Kidney (tissue), 14 donors: Measurements from ENCODE around the gene SFMBT2. TPM values are rescaled to one million over a fixed set of nuclear protein-coding genes. Genes with fewer than 3 reads are reported as not detected.

ENCODE experiments used
- DNase-seq, 5 donors: peaks; one replicate each; pipeline ENCODE4 v3.0.0-alpha.2; 2013 to 2020
- FAIRE-seq: peaks from 2 replicates; lab custom pipeline; 2012; peaks lifted over from hg19 to GRCh38; lab: Jason Lieb, UNC
- H3K27ac ChIP-seq, 2 donors: one replicate each; pipeline ENCODE4 v1.7.0; 2013; ENCODE audit warnings: low read depth in 2 of 2, low read length in 2 of 2, inconsistent platforms in 1 of 2
- H3K27me3 ChIP-seq: one replicate; pipeline ENCODE4 v1.7.1; 2013; ENCODE audit warnings: low read length, inconsistent platforms; ENCODE audit not compliant: control insufficient read depth, insufficient read depth
- H3K36me3 ChIP-seq, 3 donors: one replicate each; pipeline versions ENCODE4 v1.7.0 to v1.7.1; 2013; ENCODE audit warnings: low read length in 3 of 3, control low read depth in 1 of 3, inconsistent platforms in 1 of 3; ENCODE audit not compliant: insufficient read depth in 3 of 3, control insufficient read depth in 2 of 3
- H3K4me1 ChIP-seq, 3 donors: one replicate each; pipeline versions ENCODE4 v1.7.0 to v1.7.1; 2013; ENCODE audit warnings: low read length in 3 of 3, inconsistent platforms in 1 of 3, low read depth in 1 of 3; ENCODE audit not compliant: control insufficient read depth in 2 of 3, insufficient read depth in 2 of 3
- H3K4me3 ChIP-seq, 3 donors: one replicate each; pipeline versions ENCODE4 v1.7.0 to v1.8.1; 2013; ENCODE audit warnings: low read length in 3 of 3, control low read depth in 1 of 3, inconsistent platforms in 1 of 3
- H3K9ac ChIP-seq, 3 donors: one replicate each; pipeline versions ENCODE4 v1.7.0 to v1.7.1; 2013; ENCODE audit warnings: low read length in 3 of 3, control low read depth in 1 of 3, inconsistent platforms in 1 of 3
- H3K9me3 ChIP-seq, 3 donors: one replicate each; pipeline versions ENCODE4 v1.7.0 to v1.7.1; 2013; ENCODE audit warnings: low read length in 3 of 3, control low read depth in 1 of 3, inconsistent platforms in 1 of 3; ENCODE audit not compliant: control insufficient read depth in 2 of 3, insufficient read depth in 1 of 3
- intact Hi-C: fragments of 100-400 bp; cut with DNase I; formaldehyde crosslinking; loops from one replicate; pipeline ENCODE4 v1.11.1; 2022
- polyA plus RNA-seq: library from polyadenylated mRNA; stranded (reverse); fragments of 350-450 nt; fragmentation: Illumina TruSeq; extraction: RNeasy Lipid Tissue Mini Kit (QIAGEN cat#74804); gene quantifications from one replicate; pipeline ENCODE4 v1.2.3, GENCODE V29; 2014; ENCODE audit warnings: low read depth, low replicate concordance; ENCODE audit not compliant: insufficient read depth
- total RNA-seq: library from RNA; stranded (reverse); fragmentation: NEBNext Ultra II Directional; extraction: Animal tissue kit (Norgen Biotek cat#: 25700); gene quantifications from one replicate; pipeline ENCODE4 v1.2.1, GENCODE V29; 2021
- TF ChIP-seq, protein P1 (sequence below): IDR thresholded peaks from 3 replicates; pipeline ENCODE4 v1.5.1; 2012; ENCODE audit warnings: mild to moderate bottlenecking, moderate library complexity, borderline replicate concordance; ENCODE audit not compliant: insufficient read depth; ENCODE audit errors: extremely low read depth
- donor health status: control.
- donor health status: control.
- donor health status: control.
- donor health status: control.
- donor health status: control.
- donor health status: DM: yes; HTN: yes; CAD: no.
- donor health status: Normal renal cell carcinoma (clear cell type).

Gene SFMBT2
- total and polyA plus RNA-seq, 2 donors from 2014 or later, result 1.2 to 15.3 TPM

DNA sequence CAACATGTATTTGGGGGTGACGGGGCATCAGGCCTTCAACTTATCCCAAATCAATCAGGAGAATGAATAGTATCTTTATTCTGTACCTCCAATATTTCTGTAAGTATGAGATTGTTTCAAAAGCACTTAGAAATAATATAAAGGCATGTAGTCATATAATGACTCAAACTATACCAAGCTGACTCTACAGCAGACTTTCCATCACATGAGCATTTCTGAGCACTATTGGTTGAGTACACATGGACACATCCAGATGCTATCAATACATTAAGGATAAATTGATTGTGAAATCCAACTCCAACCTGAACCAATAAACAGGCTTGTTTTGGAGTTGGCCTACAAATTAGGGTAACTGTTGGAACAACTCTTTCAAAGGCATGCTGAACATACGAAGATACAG is 229.4 kb downstream of the SFMBT2 start:
- FAIRE-seq, result no peak
- DNase-seq, result no peak
- Histone ChIP-seq H3K4me1 (no peaks in the 10 kb centered on the region), H3K9me3 (no peaks in the 10 kb centered on the region), H3K27me3 (no peaks in the 10 kb centered on the region), H3K36me3 (no peaks in the 10 kb centered on the region), H3K9ac (no peak overlapping the region), H3K4me3 (no peak overlapping the region), H3K27ac (no peak overlapping the region)
- intact Hi-C loops, result no loop called here
- TF ChIP-seq, protein P1, sequence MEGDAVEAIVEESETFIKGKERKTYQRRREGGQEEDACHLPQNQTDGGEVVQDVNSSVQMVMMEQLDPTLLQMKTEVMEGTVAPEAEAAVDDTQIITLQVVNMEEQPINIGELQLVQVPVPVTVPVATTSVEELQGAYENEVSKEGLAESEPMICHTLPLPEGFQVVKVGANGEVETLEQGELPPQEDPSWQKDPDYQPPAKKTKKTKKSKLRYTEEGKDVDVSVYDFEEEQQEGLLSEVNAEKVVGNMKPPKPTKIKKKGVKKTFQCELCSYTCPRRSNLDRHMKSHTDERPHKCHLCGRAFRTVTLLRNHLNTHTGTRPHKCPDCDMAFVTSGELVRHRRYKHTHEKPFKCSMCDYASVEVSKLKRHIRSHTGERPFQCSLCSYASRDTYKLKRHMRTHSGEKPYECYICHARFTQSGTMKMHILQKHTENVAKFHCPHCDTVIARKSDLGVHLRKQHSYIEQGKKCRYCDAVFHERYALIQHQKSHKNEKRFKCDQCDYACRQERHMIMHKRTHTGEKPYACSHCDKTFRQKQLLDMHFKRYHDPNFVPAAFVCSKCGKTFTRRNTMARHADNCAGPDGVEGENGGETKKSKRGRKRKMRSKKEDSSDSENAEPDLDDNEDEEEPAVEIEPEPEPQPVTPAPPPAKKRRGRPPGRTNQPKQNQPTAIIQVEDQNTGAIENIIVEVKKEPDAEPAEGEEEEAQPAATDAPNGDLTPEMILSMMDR, result no peak

DNA sequence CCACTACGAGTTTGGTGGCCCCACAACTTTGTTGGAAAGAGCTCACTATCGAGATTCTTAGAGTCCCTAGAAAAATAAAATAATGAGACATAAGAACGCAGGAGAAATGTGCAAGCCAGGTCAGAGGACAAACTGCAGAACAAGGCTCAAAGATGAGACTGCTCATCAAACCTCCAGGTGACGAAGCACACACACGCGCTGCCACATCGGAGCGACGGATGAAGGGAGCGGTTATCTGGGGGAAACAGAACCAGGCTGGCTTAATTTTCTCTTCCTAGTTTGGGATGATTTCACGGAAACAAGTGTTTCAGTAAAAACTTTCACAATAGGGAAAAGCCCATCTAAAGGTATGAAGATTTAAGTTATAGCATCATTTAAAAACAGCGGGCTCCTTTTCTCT is 231.3 kb downstream of the SFMBT2 start:
- Histone ChIP-seq H3K27ac (no peak overlapping the region), H3K4me1 (no peaks in the 10 kb centered on the region), H3K4me3 (no peak overlapping the region), H3K36me3 (peaks cover 0 to 3% (median 0%) of the 10 kb centered on the region in 3 donors), H3K27me3 (no peaks in the 10 kb centered on the region), H3K9me3 (no peaks in the 10 kb centered on the region), H3K9ac (no peak overlapping the region)
- intact Hi-C loops, result no loop called here
- TF ChIP-seq, protein P1, result no peak
- DNase-seq (no peak), FAIRE-seq (no peak)

DNA sequence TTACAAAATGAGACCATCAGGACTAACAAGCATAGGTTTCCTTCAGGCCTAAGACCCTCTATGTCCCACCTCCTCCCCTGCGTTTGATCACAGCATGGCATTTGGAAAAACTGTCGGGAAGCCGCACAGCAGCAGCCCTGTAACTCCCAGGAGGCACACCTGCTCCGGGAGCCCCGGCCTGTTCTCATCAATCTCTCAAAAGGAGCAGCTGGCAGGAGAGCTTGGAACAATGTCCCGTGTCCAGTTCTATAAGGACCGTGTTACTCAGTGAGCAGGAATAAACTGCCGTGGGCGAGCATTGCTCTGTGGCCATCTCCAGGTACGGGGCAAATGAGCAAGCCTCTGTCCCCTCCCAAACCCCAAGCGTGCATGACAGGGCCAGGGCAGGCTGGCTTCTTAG is 236.9 kb downstream of the SFMBT2 start:
- Histone ChIP-seq H3K27ac (no peak overlapping the region), H3K27me3 (no peaks in the 10 kb centered on the region), H3K9me3 (no peaks in the 10 kb centered on the region), H3K9ac (no peak overlapping the region), H3K4me3 (no peak overlapping the region), H3K4me1 (no peaks in the 10 kb centered on the region), H3K36me3 (peaks cover 0 to 19% (median 9%) of the 10 kb centered on the region in 3 donors)
- FAIRE-seq (no peak), DNase-seq (no peak)
- TF ChIP-seq, protein P1, result no peak
- intact Hi-C loops, result no loop called here

DNA sequence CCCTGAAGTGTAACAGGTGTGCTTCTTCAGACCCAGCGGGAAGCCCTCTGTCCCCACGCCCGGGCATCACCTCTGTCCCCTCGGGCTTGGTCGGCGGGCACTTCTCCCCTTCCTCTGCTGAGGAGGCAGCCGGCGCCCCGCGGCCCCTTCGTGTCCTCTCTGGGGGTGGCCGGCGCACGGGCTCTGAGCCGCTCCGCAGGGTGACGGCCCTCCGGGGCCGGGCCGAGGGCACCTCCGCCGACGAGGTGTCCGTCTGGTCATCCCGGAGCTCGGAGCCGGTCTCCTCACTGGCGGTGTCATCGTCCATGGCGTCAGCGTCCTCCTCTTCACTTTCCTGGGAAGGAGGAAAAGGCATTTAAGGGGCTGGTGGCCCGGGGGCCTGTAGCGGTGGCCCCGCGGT is 239.0 kb downstream of the SFMBT2 start:
- no peak overlapping the region for H3K27ac ChIP-seq
- H3K27me3 ChIP-seq, result no peaks in the 10 kb centered on the region
- DNase-seq (no peak), FAIRE-seq (no peak)
- no peaks in the 10 kb centered on the region for H3K4me1 ChIP-seq
- H3K36me3 ChIP-seq, result peaks cover 0 to 19% (median 9%) of the 10 kb centered on the region in 3 donors
- H3K9ac ChIP-seq, result no peak overlapping the region
- TF ChIP-seq, protein P1, result no peak
- H3K4me3 ChIP-seq, result no peak overlapping the region
- intact Hi-C loops, result no loop called here
- H3K9me3 ChIP-seq, result no peaks in the 10 kb centered on the region
